WTC11 (cell line): ENCODE measurements around the gene TUBB4B. TPM values are rescaled to one million over a fixed set of nuclear protein-coding genes. Genes with fewer than 3 reads are reported as not detected.

Experiments used
- ATAC-seq: fragments of 200-7000 bp; cut with Tn5 transposase; 2 replicates; pipeline ENCODE4 v1.10.0; 2021; ENCODE audit warnings: mild to moderate bottlenecking, moderate library complexity
- CTCF ChIA-PET: fragments of 300-600 bp; sonication (Branson Sonifier 250); formaldehyde crosslinking; loops from one replicate; lab custom pipeline; 2021; ENCODE audit warnings: antibody characterized with exemption; lab: Charles Lee
- POLR2A ChIA-PET: fragments of 350-600 bp; sonication (Branson Sonifier 250); formaldehyde crosslinking; loops from one replicate; lab custom pipeline; 2021; ENCODE audit warnings: antibody characterized with exemption; lab: Charles Lee
- DNase-seq: peaks from one replicate; pipeline ENCODE4 v3.0.0; 2021; ENCODE audit warnings: low spot score
- H3K27ac Mint-ChIP-seq: 2 replicates; pipeline ENCODE4 v1.8.0; 2021; ENCODE audit warnings: mixed read lengths
- H3K27me3 Mint-ChIP-seq: 2 replicates; pipeline ENCODE4 v1.8.0; 2021; ENCODE audit warnings: low read depth, mild to moderate bottlenecking, moderate library complexity, mixed read lengths
- H3K36me3 Mint-ChIP-seq: 2 replicates; pipeline ENCODE4 v1.8.0; 2021; ENCODE audit warnings: mixed read lengths
- H3K4me1 Mint-ChIP-seq: 2 replicates; pipeline ENCODE4 v1.8.0; 2022; ENCODE audit warnings: mixed read lengths
- H3K4me3 Mint-ChIP-seq: 2 replicates; pipeline ENCODE4 v1.8.0; 2021; ENCODE audit warnings: mild to moderate bottlenecking, moderate library complexity, mixed read lengths
- H3K9me3 Mint-ChIP-seq: 2 replicates; pipeline ENCODE4 v1.8.0; 2021; ENCODE audit warnings: mixed read lengths
- ATF1 ChIP-seq: sonication (generic); formaldehyde crosslinking; IDR thresholded peaks from 2 replicates; pipeline ENCODE4 v1.8.1; 2023; ENCODE audit warnings: mild to moderate bottlenecking, moderate library complexity, missing genetic modification reagents
- ESRRA ChIP-seq: sonication (generic); formaldehyde crosslinking; IDR thresholded peaks from 2 replicates; pipeline ENCODE4 v1.8.1; 2022; ENCODE audit warnings: mild to moderate bottlenecking, missing genetic modification reagents, borderline replicate concordance
- FOXJ3 ChIP-seq: sonication (generic); formaldehyde crosslinking; IDR thresholded peaks from 2 replicates; pipeline ENCODE4 v1.9.0; 2021; ENCODE audit warnings: missing genetic modification reagents, mild to moderate bottlenecking, borderline replicate concordance
- NFE2L1 ChIP-seq: sonication (generic); formaldehyde crosslinking; IDR thresholded peaks from 2 replicates; pipeline ENCODE4 v1.8.1; 2023; ENCODE audit warnings: missing genetic modification reagents
- RORB ChIP-seq: fragments of 250-450 bp; sonication (Bioruptor Pico); IDR thresholded peaks from 2 replicates; pipeline ENCODE4 v1.9.0; 2021; ENCODE audit warnings: mild to moderate bottlenecking
- SMAD3 ChIP-seq: sonication (generic); formaldehyde crosslinking; IDR thresholded peaks from 2 replicates; pipeline ENCODE4 v1.8.0; 2022; ENCODE audit warnings: missing genetic modification reagents, mild to moderate bottlenecking, borderline replicate concordance
- TEAD1 ChIP-seq: sonication (generic); formaldehyde crosslinking; IDR thresholded peaks from 2 replicates; pipeline ENCODE4 v1.8.0; 2022; ENCODE audit warnings: mild to moderate bottlenecking, missing genetic modification reagents
- TP53 ChIP-seq: sonication (generic); formaldehyde crosslinking; IDR thresholded peaks from 2 replicates; pipeline ENCODE4 v1.8.1; 2023; ENCODE audit warnings: mild to moderate bottlenecking, missing genetic modification reagents
- ZNF138 ChIP-seq: sonication (generic); formaldehyde crosslinking; conservative IDR thresholded peaks from 2 replicates; pipeline ENCODE4 v1.8.1; 2022; ENCODE audit warnings: mild to moderate bottlenecking, moderate library complexity, missing genetic modification reagents
- ZNF263 ChIP-seq: sonication (generic); formaldehyde crosslinking; IDR thresholded peaks from 2 replicates; pipeline ENCODE4 v1.8.1; 2022; ENCODE audit warnings: low read depth, mild to moderate bottlenecking, moderate library complexity, missing genetic modification reagents
- ZNF423 ChIP-seq: fragments of 250-450 bp; sonication (Bioruptor Pico); IDR thresholded peaks from 2 replicates; pipeline ENCODE4 v2.1.2; 2022; ENCODE audit warnings: mild to moderate bottlenecking, moderate library complexity
- total RNA-seq: library from RNA; stranded (reverse); gene quantifications from 3 replicates; pipeline ENCODE4 v1.2.3, GENCODE V29; 2021
- TF ChIP-seq, protein P1 (sequence below): fragments of 250-450 bp; sonication (Bioruptor Pico); IDR thresholded peaks from 2 replicates; pipeline ENCODE4 v1.8.0; 2021; ENCODE audit warnings: mild to moderate bottlenecking
- TF ChIP-seq, protein P2 (sequence below): sonication (generic); formaldehyde crosslinking; IDR thresholded peaks from 2 replicates; pipeline ENCODE4 v1.8.1; 2022; ENCODE audit warnings: low read depth, missing genetic modification reagents, borderline replicate concordance
- TF ChIP-seq, protein P3 (sequence below): sonication (generic); formaldehyde crosslinking; IDR thresholded peaks from 2 replicates; pipeline ENCODE4 v1.8.1; 2022; ENCODE audit warnings: low read depth, mild to moderate bottlenecking, moderate library complexity, missing genetic modification reagents, borderline replicate concordance
- TF ChIP-seq, protein P4 (sequence below): fragments of 250-450 bp; sonication (Bioruptor Pico); conservative IDR thresholded peaks from 2 replicates; pipeline ENCODE4 v1.9.0; 2021; ENCODE audit warnings: mild to moderate bottlenecking
- TF ChIP-seq, protein P5 (sequence below): fragments of 250-450 bp; sonication (Bioruptor Pico); IDR thresholded peaks from 2 replicates; pipeline ENCODE4 v1.9.0; 2021; ENCODE audit warnings: mild to moderate bottlenecking
- TF ChIP-seq, protein P6 (sequence below): fragments of 250-450 bp; sonication (Bioruptor Pico); IDR thresholded peaks from 2 replicates; pipeline ENCODE4 v1.9.0; 2021; ENCODE audit warnings: mild to moderate bottlenecking, borderline replicate concordance
- TF ChIP-seq, protein P7 (sequence below): sonication (generic); formaldehyde crosslinking; IDR thresholded peaks from 2 replicates; pipeline ENCODE4 v1.8.0; 2023; ENCODE audit warnings: missing genetic modification reagents, mild to moderate bottlenecking, borderline replicate concordance

Gene TUBB4B
- total RNA-seq, 1 experiment from 2014 or later, result 375 TPM

DNA sequence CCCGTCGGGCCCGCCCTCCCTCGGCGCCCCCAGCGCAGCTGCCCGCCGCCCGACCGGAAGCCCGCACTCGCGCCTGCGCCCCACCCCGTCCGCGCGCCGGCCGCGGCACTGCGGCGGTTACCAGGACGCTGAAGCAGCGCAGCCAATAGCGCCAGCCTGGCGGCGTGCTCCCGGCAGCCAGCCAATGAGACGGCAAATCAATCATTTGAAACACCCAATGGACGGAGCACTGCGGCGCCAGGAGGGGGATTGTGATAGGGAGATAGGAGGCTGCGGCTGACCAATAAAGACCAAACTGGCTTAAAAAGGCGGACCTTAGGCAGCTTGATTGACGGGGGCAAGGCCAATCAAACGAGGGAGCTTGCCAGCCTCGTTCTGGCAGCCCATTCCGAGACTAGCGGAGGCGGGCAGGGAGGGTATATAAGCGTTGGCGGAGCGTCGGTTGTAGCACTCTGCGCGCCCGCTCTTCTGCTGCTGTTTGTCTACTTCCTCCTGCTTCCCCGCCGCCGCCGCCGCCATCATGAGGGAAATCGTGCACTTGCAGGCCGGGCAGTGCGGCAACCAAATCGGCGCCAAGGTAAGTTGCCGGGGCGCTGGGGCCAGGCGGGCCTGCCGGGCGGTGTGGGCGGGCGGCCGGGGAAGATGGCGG lies at the start of gene TUBB4B (continued):
- TF ChIP-seq, protein P1, sequence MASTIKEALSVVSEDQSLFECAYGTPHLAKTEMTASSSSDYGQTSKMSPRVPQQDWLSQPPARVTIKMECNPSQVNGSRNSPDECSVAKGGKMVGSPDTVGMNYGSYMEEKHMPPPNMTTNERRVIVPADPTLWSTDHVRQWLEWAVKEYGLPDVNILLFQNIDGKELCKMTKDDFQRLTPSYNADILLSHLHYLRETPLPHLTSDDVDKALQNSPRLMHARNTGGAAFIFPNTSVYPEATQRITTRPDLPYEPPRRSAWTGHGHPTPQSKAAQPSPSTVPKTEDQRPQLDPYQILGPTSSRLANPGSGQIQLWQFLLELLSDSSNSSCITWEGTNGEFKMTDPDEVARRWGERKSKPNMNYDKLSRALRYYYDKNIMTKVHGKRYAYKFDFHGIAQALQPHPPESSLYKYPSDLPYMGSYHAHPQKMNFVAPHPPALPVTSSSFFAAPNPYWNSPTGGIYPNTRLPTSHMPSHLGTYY (CRISPR knock-in tag), result no peak
- TF ChIP-seq, protein P2, sequence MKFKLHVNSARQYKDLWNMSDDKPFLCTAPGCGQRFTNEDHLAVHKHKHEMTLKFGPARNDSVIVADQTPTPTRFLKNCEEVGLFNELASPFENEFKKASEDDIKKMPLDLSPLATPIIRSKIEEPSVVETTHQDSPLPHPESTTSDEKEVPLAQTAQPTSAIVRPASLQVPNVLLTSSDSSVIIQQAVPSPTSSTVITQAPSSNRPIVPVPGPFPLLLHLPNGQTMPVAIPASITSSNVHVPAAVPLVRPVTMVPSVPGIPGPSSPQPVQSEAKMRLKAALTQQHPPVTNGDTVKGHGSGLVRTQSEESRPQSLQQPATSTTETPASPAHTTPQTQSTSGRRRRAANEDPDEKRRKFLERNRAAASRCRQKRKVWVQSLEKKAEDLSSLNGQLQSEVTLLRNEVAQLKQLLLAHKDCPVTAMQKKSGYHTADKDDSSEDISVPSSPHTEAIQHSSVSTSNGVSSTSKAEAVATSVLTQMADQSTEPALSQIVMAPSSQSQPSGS (CRISPR knock-in tag), result no peak
- TF ChIP-seq ESRRA (CRISPR knock-in tag) (no peak; the same call in 1 of the 2 replicates), ZNF423 (CRISPR knock-in tag) (no peak), NFE2L1 (CRISPR knock-in tag) (peak; percentile 67; the same call in 1 of the 2 replicates), ATF1 (CRISPR knock-in tag) (no peak), FOXJ3 (CRISPR knock-in tag) (no peak), ZNF263 (CRISPR knock-in tag) (no peak), RORB (CRISPR knock-in tag) (peak; percentile 96), ZNF138 (no peak), TEAD1 (CRISPR knock-in tag) (0 out of 2 replicates have a peak, but pooled peaks have one; percentile 70), TP53 (CRISPR knock-in tag) (0 out of 2 replicates have a peak, but pooled peaks have one; percentile 28), SMAD3 (CRISPR knock-in tag) (no peak; the same call in 1 of the 2 replicates)
- TF ChIP-seq, protein P3, sequence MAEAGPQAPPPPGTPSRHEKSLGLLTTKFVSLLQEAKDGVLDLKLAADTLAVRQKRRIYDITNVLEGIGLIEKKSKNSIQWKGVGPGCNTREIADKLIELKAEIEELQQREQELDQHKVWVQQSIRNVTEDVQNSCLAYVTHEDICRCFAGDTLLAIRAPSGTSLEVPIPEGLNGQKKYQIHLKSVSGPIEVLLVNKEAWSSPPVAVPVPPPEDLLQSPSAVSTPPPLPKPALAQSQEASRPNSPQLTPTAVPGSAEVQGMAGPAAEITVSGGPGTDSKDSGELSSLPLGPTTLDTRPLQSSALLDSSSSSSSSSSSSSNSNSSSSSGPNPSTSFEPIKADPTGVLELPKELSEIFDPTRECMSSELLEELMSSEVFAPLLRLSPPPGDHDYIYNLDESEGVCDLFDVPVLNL, result 0 out of 2 replicates have a peak, but pooled peaks have one; percentile 13
- TF ChIP-seq, protein P4, sequence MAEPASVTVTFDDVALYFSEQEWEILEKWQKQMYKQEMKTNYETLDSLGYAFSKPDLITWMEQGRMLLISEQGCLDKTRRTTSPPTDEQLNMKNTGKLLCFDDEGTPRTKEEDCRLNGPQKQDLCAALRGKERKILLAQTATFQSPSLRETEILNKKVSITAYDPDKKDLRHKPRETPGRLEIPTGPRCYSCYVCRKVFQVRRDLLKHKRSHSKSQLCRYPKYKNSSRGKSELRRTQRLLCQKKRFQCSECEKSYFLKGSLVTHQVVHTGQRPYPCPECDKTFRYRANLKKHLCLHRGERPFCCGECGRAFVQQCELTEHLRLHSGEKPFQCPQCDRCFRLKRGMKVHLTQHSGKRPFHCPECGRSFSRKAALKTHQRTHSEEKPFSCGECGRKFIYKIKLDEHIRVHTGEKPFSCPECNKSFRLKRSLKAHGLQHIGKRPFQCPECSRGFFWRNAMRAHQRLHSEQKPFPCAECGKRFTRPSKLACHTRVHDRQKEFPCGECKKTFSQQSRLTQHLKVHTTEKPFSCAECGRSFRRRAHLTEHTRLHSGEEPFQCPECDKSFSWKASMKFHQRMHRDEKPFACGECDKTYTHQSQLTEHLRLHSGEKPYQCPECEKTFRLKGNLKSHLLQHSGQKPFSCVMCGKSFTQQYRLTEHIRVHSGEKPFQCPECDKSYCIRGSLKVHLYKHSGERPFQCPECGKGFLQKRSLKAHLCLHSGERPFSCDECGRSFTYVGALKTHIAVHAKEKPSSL, result no peak

DNA sequence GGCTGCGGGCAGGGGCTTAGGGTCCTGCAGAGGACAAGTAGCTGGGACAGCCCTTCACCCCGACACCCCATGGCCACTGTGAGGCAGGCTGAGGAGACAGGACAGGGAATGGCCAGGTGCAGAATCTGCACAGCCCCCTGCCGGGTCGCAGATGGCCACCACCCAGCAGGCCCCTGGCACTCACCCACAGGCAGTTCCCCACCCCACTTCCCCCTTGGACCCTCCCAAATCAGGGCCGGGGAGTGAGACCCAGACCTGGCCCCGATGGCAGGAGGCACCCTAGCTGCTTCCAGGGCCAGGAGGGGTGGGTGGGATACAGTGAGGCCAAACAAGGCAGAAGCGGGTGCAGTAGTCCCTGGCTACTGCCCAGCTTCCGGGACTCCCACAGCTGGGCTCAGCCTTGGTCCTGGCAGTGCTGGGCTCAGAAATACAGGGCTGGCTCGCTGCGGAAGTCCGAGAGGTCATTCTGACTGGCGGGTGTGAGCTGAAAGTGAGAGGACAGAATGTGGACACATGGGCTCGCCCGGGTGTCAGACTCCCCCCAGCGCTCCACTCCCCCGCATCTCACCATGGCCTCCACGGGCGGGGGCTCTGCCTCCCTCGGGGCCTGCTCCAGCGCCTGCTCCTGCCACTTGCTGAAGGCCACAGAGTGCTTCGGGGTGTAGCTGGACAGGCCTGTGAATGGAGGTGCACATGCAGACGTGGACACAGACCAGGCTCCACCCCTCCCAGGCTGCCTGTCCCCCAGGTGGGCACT lies 49.2 kb upstream of the TUBB4B start:
- ATAC-seq, result no peak
- H3K27me3 Mint-ChIP-seq, result no peaks in the 10 kb centered on the region
- peaks cover 22% of the 10 kb centered on the region for H3K4me1 Mint-ChIP-seq
- H3K27ac Mint-ChIP-seq, result no peak overlapping the region
- ChIA-PET CTCF (interaction anchor here (1.2 to 1.6 kb wide), 5 partner anchors 15 to 190 kb away, joined by 3 to 8 read pairs (median 5); no protein-coding TSS in a partner anchor), POLR2A (interaction anchor here (1.1 to 2.3 kb wide), 3 partner anchors 9 to 25 kb away, joined by 3 to 13 read pairs (median 5); partner anchors contain the start of genes TMEM210 and TPRN)
- no peak overlapping the region for H3K4me3 Mint-ChIP-seq
- H3K36me3 Mint-ChIP-seq, result no peaks in the 10 kb centered on the region; the same call in 1 of the 2 replicates
- no peaks in the 10 kb centered on the region for H3K9me3 Mint-ChIP-seq
- DNase-seq, result no peak
- TF ChIP-seq, protein P5, sequence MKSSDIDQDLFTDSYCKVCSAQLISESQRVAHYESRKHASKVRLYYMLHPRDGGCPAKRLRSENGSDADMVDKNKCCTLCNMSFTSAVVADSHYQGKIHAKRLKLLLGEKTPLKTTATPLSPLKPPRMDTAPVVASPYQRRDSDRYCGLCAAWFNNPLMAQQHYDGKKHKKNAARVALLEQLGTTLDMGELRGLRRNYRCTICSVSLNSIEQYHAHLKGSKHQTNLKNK (CRISPR knock-in tag), result no peak
- TF ChIP-seq, protein P6, sequence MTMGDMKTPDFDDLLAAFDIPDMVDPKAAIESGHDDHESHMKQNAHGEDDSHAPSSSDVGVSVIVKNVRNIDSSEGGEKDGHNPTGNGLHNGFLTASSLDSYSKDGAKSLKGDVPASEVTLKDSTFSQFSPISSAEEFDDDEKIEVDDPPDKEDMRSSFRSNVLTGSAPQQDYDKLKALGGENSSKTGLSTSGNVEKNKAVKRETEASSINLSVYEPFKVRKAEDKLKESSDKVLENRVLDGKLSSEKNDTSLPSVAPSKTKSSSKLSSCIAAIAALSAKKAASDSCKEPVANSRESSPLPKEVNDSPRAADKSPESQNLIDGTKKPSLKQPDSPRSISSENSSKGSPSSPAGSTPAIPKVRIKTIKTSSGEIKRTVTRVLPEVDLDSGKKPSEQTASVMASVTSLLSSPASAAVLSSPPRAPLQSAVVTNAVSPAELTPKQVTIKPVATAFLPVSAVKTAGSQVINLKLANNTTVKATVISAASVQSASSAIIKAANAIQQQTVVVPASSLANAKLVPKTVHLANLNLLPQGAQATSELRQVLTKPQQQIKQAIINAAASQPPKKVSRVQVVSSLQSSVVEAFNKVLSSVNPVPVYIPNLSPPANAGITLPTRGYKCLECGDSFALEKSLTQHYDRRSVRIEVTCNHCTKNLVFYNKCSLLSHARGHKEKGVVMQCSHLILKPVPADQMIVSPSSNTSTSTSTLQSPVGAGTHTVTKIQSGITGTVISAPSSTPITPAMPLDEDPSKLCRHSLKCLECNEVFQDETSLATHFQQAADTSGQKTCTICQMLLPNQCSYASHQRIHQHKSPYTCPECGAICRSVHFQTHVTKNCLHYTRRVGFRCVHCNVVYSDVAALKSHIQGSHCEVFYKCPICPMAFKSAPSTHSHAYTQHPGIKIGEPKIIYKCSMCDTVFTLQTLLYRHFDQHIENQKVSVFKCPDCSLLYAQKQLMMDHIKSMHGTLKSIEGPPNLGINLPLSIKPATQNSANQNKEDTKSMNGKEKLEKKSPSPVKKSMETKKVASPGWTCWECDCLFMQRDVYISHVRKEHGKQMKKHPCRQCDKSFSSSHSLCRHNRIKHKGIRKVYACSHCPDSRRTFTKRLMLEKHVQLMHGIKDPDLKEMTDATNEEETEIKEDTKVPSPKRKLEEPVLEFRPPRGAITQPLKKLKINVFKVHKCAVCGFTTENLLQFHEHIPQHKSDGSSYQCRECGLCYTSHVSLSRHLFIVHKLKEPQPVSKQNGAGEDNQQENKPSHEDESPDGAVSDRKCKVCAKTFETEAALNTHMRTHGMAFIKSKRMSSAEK (CRISPR knock-in tag), result no peak
- TF ChIP-seq, protein P7, sequence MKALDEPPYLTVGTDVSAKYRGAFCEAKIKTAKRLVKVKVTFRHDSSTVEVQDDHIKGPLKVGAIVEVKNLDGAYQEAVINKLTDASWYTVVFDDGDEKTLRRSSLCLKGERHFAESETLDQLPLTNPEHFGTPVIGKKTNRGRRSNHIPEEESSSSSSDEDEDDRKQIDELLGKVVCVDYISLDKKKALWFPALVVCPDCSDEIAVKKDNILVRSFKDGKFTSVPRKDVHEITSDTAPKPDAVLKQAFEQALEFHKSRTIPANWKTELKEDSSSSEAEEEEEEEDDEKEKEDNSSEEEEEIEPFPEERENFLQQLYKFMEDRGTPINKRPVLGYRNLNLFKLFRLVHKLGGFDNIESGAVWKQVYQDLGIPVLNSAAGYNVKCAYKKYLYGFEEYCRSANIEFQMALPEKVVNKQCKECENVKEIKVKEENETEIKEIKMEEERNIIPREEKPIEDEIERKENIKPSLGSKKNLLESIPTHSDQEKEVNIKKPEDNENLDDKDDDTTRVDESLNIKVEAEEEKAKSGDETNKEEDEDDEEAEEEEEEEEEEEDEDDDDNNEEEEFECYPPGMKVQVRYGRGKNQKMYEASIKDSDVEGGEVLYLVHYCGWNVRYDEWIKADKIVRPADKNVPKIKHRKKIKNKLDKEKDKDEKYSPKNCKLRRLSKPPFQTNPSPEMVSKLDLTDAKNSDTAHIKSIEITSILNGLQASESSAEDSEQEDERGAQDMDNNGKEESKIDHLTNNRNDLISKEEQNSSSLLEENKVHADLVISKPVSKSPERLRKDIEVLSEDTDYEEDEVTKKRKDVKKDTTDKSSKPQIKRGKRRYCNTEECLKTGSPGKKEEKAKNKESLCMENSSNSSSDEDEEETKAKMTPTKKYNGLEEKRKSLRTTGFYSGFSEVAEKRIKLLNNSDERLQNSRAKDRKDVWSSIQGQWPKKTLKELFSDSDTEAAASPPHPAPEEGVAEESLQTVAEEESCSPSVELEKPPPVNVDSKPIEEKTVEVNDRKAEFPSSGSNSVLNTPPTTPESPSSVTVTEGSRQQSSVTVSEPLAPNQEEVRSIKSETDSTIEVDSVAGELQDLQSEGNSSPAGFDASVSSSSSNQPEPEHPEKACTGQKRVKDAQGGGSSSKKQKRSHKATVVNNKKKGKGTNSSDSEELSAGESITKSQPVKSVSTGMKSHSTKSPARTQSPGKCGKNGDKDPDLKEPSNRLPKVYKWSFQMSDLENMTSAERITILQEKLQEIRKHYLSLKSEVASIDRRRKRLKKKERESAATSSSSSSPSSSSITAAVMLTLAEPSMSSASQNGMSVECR (CRISPR knock-in tag), result no peak
